Adrenal gland (tissue), 12 donors: ENCODE data around the gene FCMR. TPM values are rescaled to one million over a fixed set of nuclear protein-coding genes. Genes with fewer than 3 reads are reported as not detected.
A peak's percentile ranks its signal among the peaks of the same experiment; 100 is the strongest.

Source experiments
- DNase-seq, 7 donors: peaks; one replicate each; pipeline ENCODE4 v3.0.0-alpha.2; 2019 to 2020
- H3K27ac ChIP-seq, 5 donors: fragments of 200-600 bp; sonication (generic) in 4 of 5; 1 replicate in 3 of 5; 2 replicates in 2 of 5; pipeline versions ENCODE4 v1.5.1 to v1.8.0; 2016 to 2020; ENCODE audit warnings: mild to moderate bottlenecking in 1 of 5
- H3K27me3 ChIP-seq: fragments of 200-600 bp; 2 replicates; pipeline ENCODE4 v1.8.0; 2021
- H3K36me3 ChIP-seq, 2 donors: fragments of 200-600 bp; replicated peaks in 1 of 2; 1 replicate in 1 of 2; 2 replicates in 1 of 2; pipeline versions ENCODE4 v1.5.1 to v1.8.0; 2018 to 2022
- H3K4me1 ChIP-seq, 2 donors: fragments of 200-600 bp; replicated peaks in 1 of 2; 1 replicate in 1 of 2; 2 replicates in 1 of 2; pipeline versions ENCODE4 v1.5.1 to v1.8.0; 2018 to 2021
- H3K4me3 ChIP-seq, 4 donors: fragments of 200-600 bp; sonication (generic) in 3 of 4; one replicate each; pipeline ENCODE4 v1.5.1; 2016 to 2018
- H3K9me3 ChIP-seq, 3 donors: fragments of 200-600 bp; sonication (generic) in 1 of 3; replicated peaks in 1 of 3; 1 replicate in 2 of 3; 2 replicates in 1 of 3; pipeline versions ENCODE4 v1.5.1 to v1.8.0; 2016 to 2021
- POLR2A ChIP-seq, 2 donors: fragments of 450-650 bp; IDR thresholded peaks; one replicate each; pipeline ENCODE4 v1.6.1; 2017; ENCODE audit warnings: antibody characterized with exemption in 2 of 2, mild to moderate bottlenecking in 2 of 2, moderate library complexity in 1 of 2
- WGBS, 4 donors: extraction: QIAGEN DNeasy Blood & Tissue Kit in 2 of 4; methylation state at CpG; one replicate each; pipeline versions ENCODE4 v1.1.5 to v1.1.7; 2013 to 2017; 5-methylcytosine and 5-hydroxymethylcytosine counted together
- intact Hi-C, 2 donors: fragments of 100-400 bp; cut with DNase I; formaldehyde crosslinking; loops; one replicate each; pipeline versions ENCODE4 v1.14.1 to v1.15.0; 2022 to 2023
- polyA plus RNA-seq, 3 donors: library from polyadenylated mRNA; stranded (reverse); fragments of 200-250 nt in 2 of 3; fragments of 350-450 nt in 1 of 3; fragmentation: Illumina TruSeq in 1 of 3; extraction: RNeasy Lipid Tissue Mini Kit (QIAGEN cat#74804) in 1 of 3; gene quantifications; one replicate each; pipeline ENCODE4 v1.2.3, GENCODE V29; 2013 to 2014
- total RNA-seq, 9 donors: library from RNA; depleted of rRNA in 4 of 9; stranded (reverse); fragments of >200 nt in 4 of 9; fragments of 120-200 nt in 1 of 9; fragmentation: NEBNext Ultra II Directional in 1 of 9; extraction: Animal tissue kit (Norgen Biotek cat#: 25700) in 1 of 9; gene quantifications; one replicate each; pipeline versions ENCODE4 v1.1.0 to v1.2.4, GENCODE V29; 2013 to 2023
- TF ChIP-seq, protein P1 (sequence below), 6 experiments: fragments of 450-650 bp in 4 of 6; fragments of 200-600 bp in 2 of 6; sonication (generic) in 1 of 6; IDR thresholded peaks; 1 replicate in 5 of 6; 2 replicates in 1 of 6; pipeline versions ENCODE4 v1.5.1 to v1.8.0; 2016 to 2021; ENCODE audit warnings: antibody characterized with exemption in 6 of 6, mild to moderate bottlenecking in 2 of 6, moderate library complexity in 1 of 6
- donor health status: healthy with polysubstance abuse.
- donor health status: Bipolar disorder and iron deficiency.
- donor health status: DM: yes; HTN: yes; CAD: no.
- donor health status: DM: no; HTN: no; CAD: no.
- donor health status: DM: no; HTN: no; CAD: no.
- donor health status: DM: yes; HTN: yes; CAD: no.

Gene FCMR
- total and polyA plus RNA-seq, 12 donors = 0.27 to 3.0 (median 1.2) TPM; not detected in 1

DNA sequence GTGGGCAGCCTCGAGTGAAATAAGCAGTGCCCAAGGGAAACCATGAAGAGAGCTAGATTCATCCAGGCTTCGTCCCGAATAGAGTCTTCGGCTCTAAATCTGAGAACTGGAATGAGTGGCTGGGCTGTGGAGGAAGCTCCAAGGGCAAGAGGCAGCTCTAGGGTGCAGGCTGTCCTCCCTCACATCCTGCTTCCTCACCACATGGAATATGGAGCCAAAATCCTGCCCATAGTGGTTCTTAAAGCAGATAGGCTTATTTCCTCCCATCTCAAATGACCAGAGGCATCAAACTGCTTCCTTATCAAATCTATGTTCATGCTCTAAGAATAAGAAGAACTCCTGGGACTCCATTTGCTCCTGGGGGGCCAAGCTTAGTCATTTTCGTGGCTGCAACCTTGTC is 22.0 kb downstream of the FCMR start:
- TF ChIP-seq, protein P1, sequence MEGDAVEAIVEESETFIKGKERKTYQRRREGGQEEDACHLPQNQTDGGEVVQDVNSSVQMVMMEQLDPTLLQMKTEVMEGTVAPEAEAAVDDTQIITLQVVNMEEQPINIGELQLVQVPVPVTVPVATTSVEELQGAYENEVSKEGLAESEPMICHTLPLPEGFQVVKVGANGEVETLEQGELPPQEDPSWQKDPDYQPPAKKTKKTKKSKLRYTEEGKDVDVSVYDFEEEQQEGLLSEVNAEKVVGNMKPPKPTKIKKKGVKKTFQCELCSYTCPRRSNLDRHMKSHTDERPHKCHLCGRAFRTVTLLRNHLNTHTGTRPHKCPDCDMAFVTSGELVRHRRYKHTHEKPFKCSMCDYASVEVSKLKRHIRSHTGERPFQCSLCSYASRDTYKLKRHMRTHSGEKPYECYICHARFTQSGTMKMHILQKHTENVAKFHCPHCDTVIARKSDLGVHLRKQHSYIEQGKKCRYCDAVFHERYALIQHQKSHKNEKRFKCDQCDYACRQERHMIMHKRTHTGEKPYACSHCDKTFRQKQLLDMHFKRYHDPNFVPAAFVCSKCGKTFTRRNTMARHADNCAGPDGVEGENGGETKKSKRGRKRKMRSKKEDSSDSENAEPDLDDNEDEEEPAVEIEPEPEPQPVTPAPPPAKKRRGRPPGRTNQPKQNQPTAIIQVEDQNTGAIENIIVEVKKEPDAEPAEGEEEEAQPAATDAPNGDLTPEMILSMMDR (IDR thresholded peaks at IDR 0.05) = no peak
- TF ChIP-seq POLR2A (IDR thresholded peaks at IDR 0.05) = no peak
- intact Hi-C loops = loop anchor here in 1 of 2 donors (10.0 kb wide), 1 partner anchor 165 kb away; no protein-coding TSS in a partner anchor
- no peak overlapping the region for H3K27ac ChIP-seq
- H3K9me3 ChIP-seq = no peaks in the 10 kb centered on the region
- H3K4me3 ChIP-seq = no peak overlapping the region
- WGBS, 4 donors = 60 to 70% (median 66%) methylated on average over 5 of the region's 5 CpGs
- no peaks in the 10 kb centered on the region for H3K36me3 ChIP-seq
- H3K4me1 ChIP-seq = no peaks in the 10 kb centered on the region
- no peaks in the 10 kb centered on the region for H3K27me3 ChIP-seq
- DNase-seq = peak in 1 of 7 donors; percentile 14

DNA sequence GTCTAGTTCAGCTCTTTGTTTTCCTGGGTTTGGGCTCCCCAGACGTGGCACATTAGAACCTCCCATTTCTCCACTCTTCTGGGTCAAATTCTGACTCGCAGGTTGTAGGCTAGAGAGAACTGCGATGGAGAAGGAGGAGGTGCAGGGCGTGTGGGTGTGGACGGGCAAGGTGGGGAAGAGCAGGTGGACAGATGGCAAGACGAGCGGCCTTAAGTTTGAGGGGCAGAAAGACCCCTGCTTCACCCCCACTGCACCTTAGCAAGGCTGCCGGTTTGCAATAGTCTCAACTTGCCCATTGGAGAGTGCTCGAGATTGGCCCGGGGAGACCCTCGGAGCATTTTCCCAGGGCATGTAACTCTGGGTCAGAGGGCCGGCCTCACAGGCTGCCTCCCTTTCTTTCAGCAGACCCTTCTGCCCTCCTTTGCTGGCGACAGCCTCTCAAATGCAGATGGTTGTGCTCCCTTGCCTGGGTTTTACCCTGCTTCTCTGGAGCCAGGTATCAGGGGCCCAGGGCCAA is 22.8 kb downstream of the FCMR start:
- TF ChIP-seq, protein P1 (IDR thresholded peaks at IDR 0.05) = no peak
- TF ChIP-seq POLR2A (IDR thresholded peaks at IDR 0.05) = no peak
- H3K27ac ChIP-seq = no peak overlapping the region
- H3K36me3 ChIP-seq = no peaks in the 10 kb centered on the region
- H3K4me3 ChIP-seq = no peak overlapping the region
- 76 to 90% (median 85%) methylated on average over 10 to 13 of the region's 13 CpGs for WGBS, 4 donors
- no peaks in the 10 kb centered on the region for H3K4me1 ChIP-seq
- peak in 1 of 7 donors; percentile 27 for DNase-seq
- H3K9me3 ChIP-seq = no peaks in the 10 kb centered on the region
- H3K27me3 ChIP-seq = no peaks in the 10 kb centered on the region
- intact Hi-C loops = no loop called here

DNA sequence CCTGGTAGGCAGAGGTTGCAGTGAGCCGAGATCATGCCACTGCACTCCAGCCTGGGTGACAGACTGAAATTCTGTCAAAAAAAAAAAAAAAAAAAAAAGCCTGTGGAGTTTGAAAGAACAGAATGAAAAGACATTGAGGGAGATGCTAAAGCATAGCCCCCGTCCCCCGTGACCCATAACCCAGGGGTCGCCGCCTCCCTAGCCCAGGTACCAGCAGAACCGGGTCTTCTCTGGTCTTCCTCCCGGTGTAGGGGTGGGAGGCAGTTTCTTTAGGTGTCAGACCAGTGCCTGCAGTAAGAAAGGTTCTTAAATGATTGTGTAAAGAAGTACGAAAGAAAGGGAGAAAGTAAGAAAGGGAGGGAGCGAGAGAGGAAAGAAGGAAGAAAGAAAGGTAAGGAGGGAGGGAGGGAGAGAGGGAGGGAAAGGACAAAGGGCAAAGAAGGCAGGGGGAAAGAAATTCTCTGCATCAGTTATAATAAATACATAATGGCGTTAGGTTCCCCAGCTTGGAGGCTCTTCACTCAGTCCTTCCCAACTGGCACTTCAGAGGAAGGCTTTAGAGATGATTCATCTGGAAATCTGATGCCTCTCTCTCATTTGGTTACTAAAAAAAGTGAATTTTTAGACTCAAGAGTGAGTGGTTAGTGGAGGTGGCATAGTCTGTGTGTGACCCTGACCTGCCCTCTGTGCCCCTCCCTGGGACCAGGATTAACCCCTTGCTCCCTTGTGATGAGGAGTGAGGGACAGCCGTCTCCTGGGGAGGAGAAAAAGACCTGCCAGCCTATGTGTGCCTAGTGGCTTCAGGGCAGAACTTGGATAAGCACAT is 23.4 kb downstream of the FCMR start:
- no peaks in the 10 kb centered on the region for H3K27me3 ChIP-seq
- no peak overlapping the region for H3K4me3 ChIP-seq
- TF ChIP-seq, protein P1 (IDR thresholded peaks at IDR 0.05) = no peak
- no peak for TF ChIP-seq POLR2A (IDR thresholded peaks at IDR 0.05)
- no peaks in the 10 kb centered on the region for H3K9me3 ChIP-seq
- H3K4me1 ChIP-seq = no peaks in the 10 kb centered on the region
- H3K27ac ChIP-seq = no peak overlapping the region
- H3K36me3 ChIP-seq = no peaks in the 10 kb centered on the region
- peak in 1 of 7 donors; percentile 30 for DNase-seq
- intact Hi-C loops = no loop called here
- 62 to 85% (median 69%) methylated on average over 11 of the region's 11 CpGs for WGBS, 4 donors

DNA sequence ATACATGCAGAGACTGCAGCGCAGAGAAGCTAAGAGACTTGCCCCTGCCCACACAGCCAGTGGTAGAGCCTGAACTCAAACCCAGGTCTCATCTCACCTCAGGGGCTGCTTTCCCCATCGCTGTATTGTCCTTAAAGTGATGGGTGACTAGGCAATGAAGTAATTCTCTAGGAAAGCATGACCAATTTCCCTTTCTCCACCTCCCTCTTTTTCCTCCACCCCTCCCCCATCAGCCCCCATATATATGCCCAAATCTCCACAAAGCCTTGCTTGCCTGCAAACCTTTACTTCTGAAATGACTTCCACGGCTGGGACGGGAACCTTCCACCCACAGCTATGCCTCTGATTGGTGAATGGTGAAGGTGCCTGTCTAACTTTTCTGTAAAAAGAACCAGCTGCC is 24.6 kb downstream of the FCMR start, which contains the start of gene IL24:
IL24 (plus strand) TSS at position 269 of the 400 bp plus-strand sequence. CDS start 390 bp downstream, outside the sequence.
- H3K4me1 ChIP-seq = no peaks in the 10 kb centered on the region
- no peak within 1 kb of the TSS for H3K4me3 ChIP-seq
- no peaks in the 10 kb centered on the region for H3K36me3 ChIP-seq
- 63 to 75% (median 69%) methylated on average over 4 of the region's 4 CpGs for WGBS, 4 donors
- H3K27me3 ChIP-seq = peaks cover 2% of the 10 kb centered on the region
- intact Hi-C loops = no loop called here
- peak in 1 of 7 donors; percentile 33 for DNase-seq
- H3K9me3 ChIP-seq = no peaks in the 10 kb centered on the region
- peak within 1 kb of the TSS in 1 of 5 donors; percentile 58 for H3K27ac ChIP-seq
- no peak for TF ChIP-seq POLR2A (IDR thresholded peaks at IDR 0.05)
- TF ChIP-seq, protein P1 (IDR thresholded peaks at IDR 0.05) = no peak
